ENCODE measurements around the gene P2RX4.
"Not testable (repeated sequence)": the region's sequence is repeated elsewhere in the genome, so short reads cannot be mapped to it uniquely, and the experiment has no call there.

The P2RX4 gene

GRCh38 chr12:121209624-121210572, at the start of gene P2RX4:
P2RX4 (plus strand) TSS chr12:121210129; CDS start chr12:121210165, 36 bp downstream.
- peak; percentile 66 for DNase-seq (ENCODE audit: low read depth, low spot score)
- H3K9ac ChIP-seq (ENCODE audit: insufficient read length, low read depth), result peak within 1 kb of the TSS; percentile 99
- H3K36me3 ChIP-seq (ENCODE audit: insufficient read depth, insufficient read length, low read length), result peaks cover 14% of the 10 kb centered on the region
- no peaks in the 10 kb centered on the region for H3K9me3 ChIP-seq (ENCODE audit: insufficient read depth, low read length)
- H3K4me1 ChIP-seq (ENCODE audit: insufficient read depth, insufficient read length), result peaks cover 8% of the 10 kb centered on the region
- H3K4me3 ChIP-seq (ENCODE audit: insufficient read length, low read depth), result peak within 1 kb of the TSS; percentile 95
- H3K27me3 ChIP-seq (ENCODE audit: insufficient read depth, insufficient read length), result peaks cover 12% of the 10 kb centered on the region
- TF ChIP-seq SUZ12 (IDR thresholded peaks at IDR 0.05; ENCODE audit: extremely low read depth, insufficient read depth, insufficient read length) (no peak), ZNF274 (IDR thresholded peaks at IDR 0.05; ENCODE audit: low read depth, low read length) (no peak), YY1 (IDR thresholded peaks at IDR 0.05; ENCODE audit: insufficient read depth, insufficient read length) (no peak)

GRCh38 chr12:121162384-121162783, 47.5 kb upstream of the P2RX4 start:
- DNase-seq (ENCODE audit: low read depth, low spot score), result no peak
- H3K36me3 ChIP-seq (ENCODE audit: insufficient read depth, insufficient read length, low read length), result no peaks in the 10 kb centered on the region

GRCh38 chr12:121162985-121163384, 46.9 kb upstream of the P2RX4 start:
- Histone ChIP-seq H3K27me3 (ENCODE audit: insufficient read depth, insufficient read length) (no peaks in the 10 kb centered on the region), H3K36me3 (ENCODE audit: insufficient read depth, insufficient read length, low read length) (no peaks in the 10 kb centered on the region), H3K9me3 (ENCODE audit: insufficient read depth, low read length) (peaks cover 10% of the 10 kb centered on the region; the same call in 1 of the 2 replicates), H3K4me3 (ENCODE audit: insufficient read length, low read depth) (no peak overlapping the region), H3K4me1 (ENCODE audit: insufficient read depth, insufficient read length) (peaks cover 4% of the 10 kb centered on the region), H3K9ac (ENCODE audit: insufficient read length, low read depth) (no peak overlapping the region)
- no peak for DNase-seq (ENCODE audit: low read depth, low spot score)
- TF ChIP-seq ZNF274 (IDR thresholded peaks at IDR 0.05; ENCODE audit: low read depth, low read length) (no peak), YY1 (IDR thresholded peaks at IDR 0.05; ENCODE audit: insufficient read depth, insufficient read length) (no peak), SUZ12 (IDR thresholded peaks at IDR 0.05; ENCODE audit: extremely low read depth, insufficient read depth, insufficient read length) (no peak)

More at GRCh38 chr12:121162384-121162783, 47.5 kb upstream of the P2RX4 start:
- Histone ChIP-seq H3K9me3 (ENCODE audit: insufficient read depth, low read length) (peaks cover 14% of the 10 kb centered on the region; the same call in 1 of the 2 replicates), H3K9ac (ENCODE audit: insufficient read length, low read depth) (no peak overlapping the region), H3K4me1 (ENCODE audit: insufficient read depth, insufficient read length) (peaks cover 3% of the 10 kb centered on the region), H3K4me3 (ENCODE audit: insufficient read length, low read depth) (no peak overlapping the region), H3K27me3 (ENCODE audit: insufficient read depth, insufficient read length) (no peaks in the 10 kb centered on the region)
- TF ChIP-seq YY1 (IDR thresholded peaks at IDR 0.05; ENCODE audit: insufficient read depth, insufficient read length), result no peak

GRCh38 chr12:121164839-121165238, 45.1 kb upstream of the P2RX4 start:
- H3K4me3 ChIP-seq (ENCODE audit: insufficient read length, low read depth); DNase-seq (ENCODE audit: low read depth, low spot score): not testable (repeated sequence)

GRCh38 chr12:121165316-121165715, 44.6 kb upstream of the P2RX4 start:
- TF ChIP-seq ZNF274 (IDR thresholded peaks at IDR 0.05; ENCODE audit: low read depth, low read length) (no peak), YY1 (IDR thresholded peaks at IDR 0.05; ENCODE audit: insufficient read depth, insufficient read length) (no peak), SUZ12 (IDR thresholded peaks at IDR 0.05; ENCODE audit: extremely low read depth, insufficient read depth, insufficient read length) (no peak)
- H3K9ac ChIP-seq (ENCODE audit: insufficient read length, low read depth), result no peak overlapping the region
- no peaks in the 10 kb centered on the region for H3K27me3 ChIP-seq (ENCODE audit: insufficient read depth, insufficient read length)
- no peak overlapping the region for H3K4me3 ChIP-seq (ENCODE audit: insufficient read length, low read depth)
- DNase-seq (ENCODE audit: low read depth, low spot score), result no peak
- no peaks in the 10 kb centered on the region for H3K9me3 ChIP-seq (ENCODE audit: insufficient read depth, low read length)
- H3K4me1 ChIP-seq (ENCODE audit: insufficient read depth, insufficient read length), result peaks cover 6% of the 10 kb centered on the region
- H3K36me3 ChIP-seq (ENCODE audit: insufficient read depth, insufficient read length, low read length), result no peaks in the 10 kb centered on the region

More at GRCh38 chr12:121164839-121165238, 45.1 kb upstream of the P2RX4 start:
- not testable (repeated sequence) for H3K9ac ChIP-seq (ENCODE audit: insufficient read length, low read depth); H3K4me1 ChIP-seq (ENCODE audit: insufficient read depth, insufficient read length); H3K9me3 ChIP-seq (ENCODE audit: insufficient read depth, low read length); H3K36me3 ChIP-seq (ENCODE audit: insufficient read depth, insufficient read length, low read length); H3K27me3 ChIP-seq (ENCODE audit: insufficient read depth, insufficient read length)

- Histone ChIP-seq H3K9ac (ENCODE audit: insufficient read length, low read depth) (no peak overlapping the region), H3K9me3 (ENCODE audit: insufficient read depth, low read length) (no peaks in the 10 kb centered on the region), H3K4me3 (ENCODE audit: insufficient read length, low read depth) (no peak overlapping the region), H3K4me1 (ENCODE audit: insufficient read depth, insufficient read length) (peaks cover 6% of the 10 kb centered on the region), H3K36me3 (ENCODE audit: insufficient read depth, insufficient read length, low read length) (no peaks in the 10 kb centered on the region), H3K27me3 (ENCODE audit: insufficient read depth, insufficient read length) (no peaks in the 10 kb centered on the region)
- TF ChIP-seq SUZ12 (IDR thresholded peaks at IDR 0.05; ENCODE audit: extremely low read depth, insufficient read depth, insufficient read length), result no peak
- no peak for TF ChIP-seq YY1 (IDR thresholded peaks at IDR 0.05; ENCODE audit: insufficient read depth, insufficient read length)
- TF ChIP-seq ZNF274 (IDR thresholded peaks at IDR 0.05; ENCODE audit: low read depth, low read length), result no peak
- DNase-seq (ENCODE audit: low read depth, low spot score), result no peak
Observed at GRCh38 chr12:121166356-121166755, 43.6 kb upstream of the P2RX4 start.

- Histone ChIP-seq H3K27me3 (ENCODE audit: insufficient read depth, insufficient read length) (no peaks in the 10 kb centered on the region), H3K36me3 (ENCODE audit: insufficient read depth, insufficient read length, low read length) (no peaks in the 10 kb centered on the region), H3K9me3 (ENCODE audit: insufficient read depth, low read length) (no peaks in the 10 kb centered on the region), H3K4me3 (ENCODE audit: insufficient read length, low read depth) (no peak overlapping the region), H3K9ac (ENCODE audit: insufficient read length, low read depth) (no peak overlapping the region), H3K4me1 (ENCODE audit: insufficient read depth, insufficient read length) (peaks cover 6% of the 10 kb centered on the region)
- TF ChIP-seq YY1 (IDR thresholded peaks at IDR 0.05; ENCODE audit: insufficient read depth, insufficient read length) (no peak), SUZ12 (IDR thresholded peaks at IDR 0.05; ENCODE audit: extremely low read depth, insufficient read depth, insufficient read length) (no peak), ZNF274 (IDR thresholded peaks at IDR 0.05; ENCODE audit: low read depth, low read length) (no peak)
- DNase-seq (ENCODE audit: low read depth, low spot score), result no peak
Observed at GRCh38 chr12:121167232-121167820, 42.6 kb upstream of the P2RX4 start.
